ENCODE measurements around the gene DLEU7.

DLEU7 gene

GRCh38 chr13:50842251-50842989 is 1.1 kb downstream of the DLEU7 start:
- FAIRE-seq, result no peak

- FAIRE-seq, result no peak
These were observed 1.7 kb downstream of the DLEU7 start for GRCh38 chr13:50841786-50842185.

- no peak for FAIRE-seq
These were observed 3.2 kb downstream of the DLEU7 start for GRCh38 chr13:50840284-50840683.

- no peak for FAIRE-seq
These were observed 3.7 kb downstream of the DLEU7 start for GRCh38 chr13:50839828-50840227.

- FAIRE-seq, result no peak
These were observed 4.8 kb downstream of the DLEU7 start for GRCh38 chr13:50838701-50839100.

GRCh38 chr13:50838031-50838430 is 5.5 kb downstream of the DLEU7 start:
- no peak for FAIRE-seq

- FAIRE-seq, result no peak
These were observed 12.0 kb downstream of the DLEU7 start for GRCh38 chr13:50831512-50831911.

- no peak for FAIRE-seq
These were observed 13.6 kb downstream of the DLEU7 start for GRCh38 chr13:50829896-50830295.

- no peak for FAIRE-seq
These were observed 14.3 kb downstream of the DLEU7 start for GRCh38 chr13:50829226-50829625.

GRCh38 chr13:50826035-50826434 is 17.5 kb downstream of the DLEU7 start:
- FAIRE-seq, result no peak

- FAIRE-seq, result no peak
These were observed 31.2 kb downstream of the DLEU7 start for GRCh38 chr13:50812242-50812641.

- no peak for FAIRE-seq
These were observed 32.5 kb downstream of the DLEU7 start for GRCh38 chr13:50810998-50811397.

- FAIRE-seq, result no peak
These were observed 33.0 kb downstream of the DLEU7 start for GRCh38 chr13:50810468-50810867.

GRCh38 chr13:50809133-50810090 is 34.1 kb downstream of the DLEU7 start:
- no peak for FAIRE-seq

- no peak for FAIRE-seq
These were observed 37.7 kb downstream of the DLEU7 start for GRCh38 chr13:50805805-50806204.

GRCh38 chr13:50801087-50801931 is 42.2 kb downstream of the DLEU7 start:
- FAIRE-seq, result peak; percentile 69

GRCh38 chr13:50800091-50800739 is 43.3 kb downstream of the DLEU7 start:
- no peak for FAIRE-seq

- FAIRE-seq, result no peak
These were observed 44.6 kb downstream of the DLEU7 start for GRCh38 chr13:50798923-50799322.

GRCh38 chr13:50797091-50797490 is 46.4 kb downstream of the DLEU7 start:
- no peak for FAIRE-seq

GRCh38 chr13:50796463-50796862 is 47.0 kb downstream of the DLEU7 start:
- FAIRE-seq, result no peak

- no peak for FAIRE-seq
These were observed 49.3 kb downstream of the DLEU7 start for GRCh38 chr13:50794226-50794625.

GRCh38 chr13:50793026-50793425 is 50.5 kb downstream of the DLEU7 start:
- no peak for FAIRE-seq
